ENCODE data around the gene OAF. TPM values are rescaled to one million over a fixed set of nuclear protein-coding genes. Genes with fewer than 3 reads are reported as not detected.

OAF gene
- total and polyA plus RNA-seq, 9 of the 15 experiments (the other 6 are each of a cell fraction or from before 2014, with no cell fraction given): 1.1 to 21.6 (median 7.5) TPM

GRCh38 chr11:120258661-120259060, 47.8 kb downstream of the OAF start:
- in situ Hi-C loops (cut with MboI): no loop called here
- Histone ChIP-seq H3K27ac (ENCODE audit: extremely low read depth, low read depth, low read length) (no peak overlapping the region), H3K9me3 (replicated peaks; ENCODE audit: control insufficient read depth, insufficient read depth, low read depth, low read length) (no peaks in the 10 kb centered on the region), H3K9ac (ENCODE audit: insufficient read depth in 1 of 2, low read depth in 2 of 2, low read length in 2 of 2) (peak overlapping the region in 1 of 2 experiments; percentile 28; a peak in 1 of 4 replicates), H3K27me3 (ENCODE audit: control insufficient read depth in 2 of 2, insufficient read depth in 2 of 2, low read length in 2 of 2) (peaks cover 45 to 77% of the 10 kb centered on the region in 2 experiments; a peak in 4 of 5 replicates), H3K4me1 (replicated peaks in 1 of 2; ENCODE audit: control insufficient read depth in 2 of 2, insufficient read depth in 2 of 2, low read length in 2 of 2) (peaks cover 0 to 3% of the 10 kb centered on the region in 2 experiments; a peak in 1 of 5 replicates), H3K4me3 (no peak overlapping the region), H3K4me2 (ENCODE audit: insufficient read depth, low read length) (no peak overlapping the region), H2AFZ (ENCODE audit: low read depth, low read length) (no peak overlapping the region), H3K9me1 (ENCODE audit: control insufficient read depth, insufficient read depth, low read length) (no peaks in the 10 kb centered on the region), H3K79me2 (ENCODE audit: control insufficient read depth, insufficient read depth, low read length) (no peaks in the 10 kb centered on the region), H3K36me3 (ENCODE audit: control insufficient read depth, insufficient read depth, low read length) (no peaks in the 10 kb centered on the region), H4K20me1 (replicated peaks; ENCODE audit: control insufficient read depth, insufficient read depth, low read length) (no peaks in the 10 kb centered on the region; the same call in 1 of the 2 replicates)
- 0% methylated on average over 3 of the region's 3 CpGs for WGBS (ENCODE audit: insufficient coverage, low coverage, missing lambda C conversion rate)
- intact Hi-C loops (cut with micrococcal nuclease): no loop called here
- TF ChIP-seq CTCF (IDR thresholded peaks at IDR 0.05 in 2 of 3, conservative IDR thresholded peaks at IDR 0.05 in 1 of 3; ENCODE audit: insufficient read depth in 2 of 3, low read depth in 1 of 3, low read length in 3 of 3) (peak in 1 of 3 experiments; percentile 33; a peak in 1 of 6 replicates), MLX (CRISPR knock-in tag; conservative IDR thresholded peaks at IDR 0.05) (no peak)
- FAIRE-seq (no peak), DNase-seq (ENCODE audit: extremely low read depth in 1 of 4, low spot score in 3 of 4) (no peak), ATAC-seq (peak; percentile 59; the same call in 1 of the 3 replicates)
- CTCF ChIA-PET (ENCODE audit: low intra/inter-chr PET ratio): no interaction called here
- POLR2A ChIA-PET: interaction anchor here (0.6 to 1.2 kb wide), 2 partner anchors 10 to 72 kb away, joined by 3 to 5 read pairs; no protein-coding TSS in a partner anchor
- no TSS peak for BruUV-seq (replicated peaks)

All from K562 (cell line).